HG02763 (cell line): ENCODE results near the gene FGF18.

Experiments used
- ATAC-seq: cut with Tn5 transposase; IDR thresholded peaks from one replicate; pipeline ENCODE4 v1.9.1; 2021; ENCODE audit warnings: mild to moderate bottlenecking, moderate library complexity; ENCODE audit not compliant: unreplicated experiment

FGF18 gene

GRCh38 chr5:171438738-171439137 is 19.3 kb downstream of the FGF18 start:
- ATAC-seq = no peak

- no peak for ATAC-seq
These were observed 21.9 kb downstream of the FGF18 start for GRCh38 chr5:171441246-171441791.

GRCh38 chr5:171442287-171443042 is 23.0 kb downstream of the FGF18 start:
- ATAC-seq = no peak

GRCh38 chr5:171444582-171444981 is 25.1 kb downstream of the FGF18 start:
- ATAC-seq = no peak

- ATAC-seq = no peak
These were observed 26.4 kb downstream of the FGF18 start for GRCh38 chr5:171445644-171446516.

DNA sequence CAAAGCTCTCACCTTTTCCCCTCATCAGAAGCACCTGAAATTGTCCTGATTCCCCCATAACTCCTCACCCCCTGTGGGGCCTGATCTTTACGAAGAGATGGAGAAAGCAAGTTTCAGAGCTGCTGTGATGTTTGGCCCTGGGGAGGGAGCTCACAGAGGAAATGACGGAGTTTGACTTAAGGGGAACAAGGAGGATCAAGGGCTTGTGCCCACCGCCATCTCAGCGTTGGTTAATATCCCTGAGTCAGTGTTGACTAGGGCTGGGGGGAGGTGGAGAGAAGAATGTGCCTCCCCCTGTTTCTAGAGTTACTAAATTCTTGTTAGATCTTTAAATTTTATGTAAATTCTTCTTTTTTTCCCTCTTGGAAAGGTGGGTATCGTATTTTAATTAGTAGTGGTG is 27.8 kb downstream of the FGF18 start:
- no peak for ATAC-seq

DNA sequence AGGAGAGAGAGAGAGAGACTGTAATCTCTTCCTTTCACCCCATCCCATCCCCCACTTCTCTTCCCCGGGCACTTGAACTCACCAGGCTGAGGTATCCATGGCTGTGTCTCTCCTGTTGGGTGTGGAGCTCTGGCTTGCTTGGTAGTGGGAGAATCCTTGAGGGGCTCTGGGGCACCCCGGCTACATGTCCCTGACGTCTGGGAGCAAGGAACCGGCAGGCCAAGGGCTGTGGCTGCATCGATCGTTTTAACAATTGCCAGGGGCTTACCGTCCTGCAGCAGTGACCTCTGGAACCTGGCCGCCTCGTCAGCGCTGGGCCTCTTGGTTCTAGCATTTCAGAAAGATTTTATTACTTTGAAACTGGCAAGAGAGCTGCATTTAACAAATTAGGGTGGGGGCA is 30.0 kb downstream of the FGF18 start:
- ATAC-seq = no peak

GRCh38 chr5:171450423-171451331 is 31.2 kb downstream of the FGF18 start:
- no peak for ATAC-seq

GRCh38 chr5:171451421-171451820 is 32.0 kb downstream of the FGF18 start:
- no peak for ATAC-seq

GRCh38 chr5:171453056-171453725 is 33.7 kb downstream of the FGF18 start:
- ATAC-seq = no peak

DNA sequence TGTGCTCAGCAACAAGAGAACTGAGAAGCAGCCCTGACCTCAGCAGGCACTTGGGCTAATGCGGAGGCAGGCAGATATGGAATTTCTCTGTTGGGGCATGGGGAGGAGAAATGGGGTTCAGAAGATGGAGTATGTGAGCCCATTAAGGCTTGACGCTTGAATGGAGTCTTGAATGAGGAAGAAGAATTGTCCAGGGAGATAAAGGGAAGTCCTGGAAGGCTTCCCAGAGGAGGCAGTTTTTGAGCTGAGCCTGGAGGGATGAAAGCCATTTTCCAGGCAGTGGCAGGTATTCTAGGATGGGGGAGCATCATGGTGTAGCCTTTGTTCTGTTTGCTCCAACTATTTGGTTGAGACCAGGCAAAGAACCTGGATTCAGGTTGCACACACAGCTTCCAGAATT is 34.5 kb downstream of the FGF18 start:
- no peak for ATAC-seq

DNA sequence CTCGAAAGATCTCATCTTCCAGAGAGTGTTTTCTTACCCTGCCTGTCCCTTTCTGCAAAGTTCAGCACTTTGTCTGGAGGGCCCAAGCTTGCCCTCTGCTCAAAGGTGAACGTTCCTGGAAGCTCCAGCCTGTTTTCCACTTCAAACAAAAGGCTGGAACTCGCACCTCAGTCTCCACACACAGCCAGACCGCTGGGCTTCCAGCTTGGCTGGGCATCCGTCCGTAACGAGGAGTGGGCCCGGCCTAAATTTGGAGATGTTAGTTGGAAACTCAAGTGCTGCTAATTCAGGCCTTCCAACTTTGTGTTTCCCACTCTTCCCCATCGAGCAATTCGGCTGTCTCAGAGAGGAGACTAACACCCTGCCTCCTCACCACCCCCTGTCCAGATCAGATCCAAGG is 35.1 kb downstream of the FGF18 start:
- no peak for ATAC-seq

DNA sequence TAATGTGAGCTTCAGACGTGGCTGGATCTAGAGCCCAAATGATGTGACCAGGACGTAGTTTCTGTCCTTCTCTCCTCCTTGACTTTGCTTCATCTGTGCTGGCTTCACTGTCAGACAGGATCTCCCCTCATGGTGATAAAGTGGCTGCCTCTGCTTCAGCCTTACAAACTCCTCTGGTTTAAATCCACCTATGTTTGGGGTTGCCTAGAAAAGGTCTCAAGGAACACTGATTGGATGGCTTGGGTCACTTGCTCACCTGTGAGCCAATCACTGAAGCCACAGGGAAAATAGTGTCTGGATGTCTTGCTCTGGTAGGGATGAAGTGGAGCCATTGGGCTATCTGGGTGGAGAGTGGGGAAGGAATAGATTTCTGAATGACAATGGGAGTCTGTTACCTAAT is 36.1 kb downstream of the FGF18 start:
- no peak for ATAC-seq

DNA sequence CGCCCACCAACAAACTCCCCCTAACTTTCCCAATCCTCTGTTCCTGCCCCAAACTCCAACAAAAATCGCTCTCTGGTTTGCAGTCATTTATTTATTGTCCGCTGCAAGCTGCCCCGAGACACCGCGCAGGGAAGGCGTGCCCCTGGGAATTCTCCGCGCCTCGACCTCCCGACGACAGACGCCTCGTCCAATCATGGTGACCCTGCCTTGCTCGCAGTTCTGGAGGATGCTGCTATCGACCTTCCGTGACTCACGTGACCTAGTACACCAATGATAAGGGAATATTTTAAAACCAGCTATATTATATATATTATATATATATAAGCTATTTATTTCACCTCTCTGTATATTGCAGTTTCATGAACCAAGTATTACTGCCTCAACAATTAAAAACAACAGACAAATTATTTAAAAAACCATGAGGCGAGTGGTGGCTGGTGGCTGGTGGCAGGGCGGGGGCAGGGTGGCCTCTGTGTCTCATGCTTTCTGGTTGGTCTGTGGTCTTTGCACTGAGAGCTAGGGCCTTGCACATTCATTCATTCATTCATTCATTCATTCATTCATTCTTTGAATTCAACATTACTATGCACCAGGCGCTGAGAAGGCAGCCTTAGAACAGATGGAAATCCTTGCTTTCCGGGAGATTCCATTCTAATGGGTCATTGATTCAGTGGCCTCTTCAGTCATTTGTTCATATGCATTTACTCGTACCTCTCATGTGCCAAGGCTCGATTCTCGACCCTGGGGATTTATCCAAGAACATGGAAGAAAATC is 37.9 kb downstream of the FGF18 start:
- no peak for ATAC-seq

DNA sequence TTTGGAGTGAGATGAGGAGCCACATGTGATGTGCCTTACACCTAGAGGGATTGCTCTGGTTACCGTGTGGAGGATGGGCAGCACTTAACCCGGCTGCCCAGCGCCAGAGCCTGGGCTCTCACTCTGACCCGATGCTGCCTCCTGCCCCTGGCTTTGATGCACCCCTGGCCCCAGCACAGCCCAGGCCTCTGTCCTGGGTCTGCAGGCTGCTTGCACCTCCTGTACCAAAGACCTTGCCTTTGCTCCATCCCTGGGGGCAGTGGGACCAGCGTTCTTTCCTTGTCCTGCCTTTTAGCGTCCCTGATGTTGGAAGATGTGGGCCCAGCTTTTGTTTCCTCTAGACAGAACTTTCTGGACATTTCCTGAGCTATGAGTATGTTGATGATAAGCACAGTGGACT is 40.4 kb downstream of the FGF18 start:
- no peak for ATAC-seq

GRCh38 chr5:171462136-171462927 is 42.9 kb downstream of the FGF18 start:
- no peak for ATAC-seq

GRCh38 chr5:171462928-171463861 is 43.7 kb downstream of the FGF18 start:
- no peak for ATAC-seq

- ATAC-seq = no peak
These were observed 44.4 kb downstream of the FGF18 start for GRCh38 chr5:171463862-171464229.
